ENCODE measurements around the gene PHKA2.

DNA sequence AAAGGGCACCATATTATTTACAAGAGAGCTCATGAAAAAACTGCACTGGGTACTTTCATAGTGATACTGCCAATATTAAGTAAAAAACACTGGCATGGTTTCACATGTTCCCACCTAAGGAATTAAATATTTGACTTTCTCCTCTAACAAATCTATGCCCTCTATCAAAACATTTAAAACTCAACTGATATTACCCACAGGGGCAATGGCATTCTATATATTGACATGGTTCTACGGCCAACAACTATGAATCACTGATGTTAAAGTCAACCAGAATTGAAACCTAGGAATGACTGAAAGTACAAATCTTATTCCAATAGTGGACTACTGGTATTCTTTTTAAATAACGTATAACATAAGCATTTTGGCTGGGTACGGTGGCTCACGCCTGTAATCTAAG is 28.2 kb downstream of the PHKA2 start:
- TF ChIP-seq, protein P1, sequence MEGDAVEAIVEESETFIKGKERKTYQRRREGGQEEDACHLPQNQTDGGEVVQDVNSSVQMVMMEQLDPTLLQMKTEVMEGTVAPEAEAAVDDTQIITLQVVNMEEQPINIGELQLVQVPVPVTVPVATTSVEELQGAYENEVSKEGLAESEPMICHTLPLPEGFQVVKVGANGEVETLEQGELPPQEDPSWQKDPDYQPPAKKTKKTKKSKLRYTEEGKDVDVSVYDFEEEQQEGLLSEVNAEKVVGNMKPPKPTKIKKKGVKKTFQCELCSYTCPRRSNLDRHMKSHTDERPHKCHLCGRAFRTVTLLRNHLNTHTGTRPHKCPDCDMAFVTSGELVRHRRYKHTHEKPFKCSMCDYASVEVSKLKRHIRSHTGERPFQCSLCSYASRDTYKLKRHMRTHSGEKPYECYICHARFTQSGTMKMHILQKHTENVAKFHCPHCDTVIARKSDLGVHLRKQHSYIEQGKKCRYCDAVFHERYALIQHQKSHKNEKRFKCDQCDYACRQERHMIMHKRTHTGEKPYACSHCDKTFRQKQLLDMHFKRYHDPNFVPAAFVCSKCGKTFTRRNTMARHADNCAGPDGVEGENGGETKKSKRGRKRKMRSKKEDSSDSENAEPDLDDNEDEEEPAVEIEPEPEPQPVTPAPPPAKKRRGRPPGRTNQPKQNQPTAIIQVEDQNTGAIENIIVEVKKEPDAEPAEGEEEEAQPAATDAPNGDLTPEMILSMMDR (IDR thresholded peaks at IDR 0.05) = no peak
- TF ChIP-seq POLR2AphosphoS5 (IDR thresholded peaks at IDR 0.05) (no peak), POLR2A (IDR thresholded peaks at IDR 0.05) (no peak)

All from sigmoid colon (tissue), 4 donors.